Epidermal melanocyte (primary cell): ENCODE measurements around the gene TMIGD3.

Source experiments
- DNase-seq: peaks from one replicate; pipeline ENCODE4 v3.0.0; 2011; ENCODE audit warnings: low spot score; ENCODE audit not compliant: insufficient read length

TMIGD3 gene

GRCh38 chr1:111475701-111476100 is 27.7 kb downstream of the TMIGD3 start:
- no peak for DNase-seq

GRCh38 chr1:111474521-111474920 is 28.9 kb downstream of the TMIGD3 start:
- DNase-seq = no peak

GRCh38 chr1:111474106-111474505 is 29.3 kb downstream of the TMIGD3 start:
- DNase-seq = no peak

- DNase-seq = no peak
These were observed 31.9 kb downstream of the TMIGD3 start for GRCh38 chr1:111471538-111471937.

- DNase-seq = no peak
These were observed 32.4 kb downstream of the TMIGD3 start for GRCh38 chr1:111471012-111471411.

- DNase-seq = no peak
These were observed 32.8 kb downstream of the TMIGD3 start for GRCh38 chr1:111470596-111470995.

- DNase-seq = no peak
These were observed 33.9 kb downstream of the TMIGD3 start for GRCh38 chr1:111469539-111469938.

GRCh38 chr1:111468717-111469100 is 34.7 kb downstream of the TMIGD3 start:
- no peak for DNase-seq

GRCh38 chr1:111467865-111468716 is 35.3 kb downstream of the TMIGD3 start:
- DNase-seq = no peak

- no peak for DNase-seq
These were observed 37.0 kb downstream of the TMIGD3 start for GRCh38 chr1:111466480-111466879.

- DNase-seq = no peak
These were observed 37.7 kb downstream of the TMIGD3 start for GRCh38 chr1:111465754-111466153.

GRCh38 chr1:111463029-111463683 is 40.3 kb downstream of the TMIGD3 start:
- no peak for DNase-seq

- no peak for DNase-seq
These were observed 40.9 kb downstream of the TMIGD3 start for GRCh38 chr1:111462370-111463028.

GRCh38 chr1:111461765-111462164 is 41.7 kb downstream of the TMIGD3 start:
- no peak for DNase-seq

GRCh38 chr1:111455642-111456031 is 47.8 kb downstream of the TMIGD3 start:
- no peak for DNase-seq

GRCh38 chr1:111454859-111455641 is 48.4 kb downstream of the TMIGD3 start:
- DNase-seq = no peak

GRCh38 chr1:111453706-111454105 is 49.7 kb downstream of the TMIGD3 start:
- no peak for DNase-seq

- no peak for DNase-seq
These were observed 50.9 kb downstream of the TMIGD3 start for GRCh38 chr1:111452581-111452980.

GRCh38 chr1:111450185-111450584 is 53.2 kb downstream of the TMIGD3 start:
- no peak for DNase-seq

GRCh38 chr1:111449703-111450017 is 53.8 kb downstream of the TMIGD3 start:
- DNase-seq = no peak

GRCh38 chr1:111448918-111449702 is 54.3 kb downstream of the TMIGD3 start, which contains the start of the genes ATP5PB and WDR77:
Gene ATP5PB (plus strand): TSS chr1:111449464. CDS start chr1:111449542, 78 bp downstream.
Gene WDR77 (minus strand): TSS chr1:111449256. CDS start chr1:111449169, 87 bp downstream.
- peak; percentile 91 for DNase-seq
